Activated T-helper 1 cell treated with anti-CD3 and anti-CD28 coated beads, Interleukin-12 subunit alpha, Interleukin-12 subunit beta, Interleukin-2, Interleukin-4 antibody, amounts not matched to agents 30 ng/mL and 10 ng/mL and 1 ng/mL, durations not matched to agents 14 hours and 24 hours and 36 hours (primary cell): ENCODE measurements around the gene E2F4. TPM values are rescaled to one million over a fixed set of nuclear protein-coding genes. Genes with fewer than 3 reads are reported as not detected.
A peak's percentile ranks its signal among the peaks of the same experiment; 100 is the strongest.

ENCODE experiments used
- DNase-seq: peaks from one replicate; pipeline ENCODE4 v3.0.0; 2021; ENCODE audit warnings: low spot score
- H3K27ac Mint-ChIP-seq: one replicate; pipeline ENCODE4 v1.8.0; 2021; ENCODE audit warnings: mild to moderate bottlenecking, mixed read lengths
- H3K27me3 Mint-ChIP-seq: one replicate; pipeline ENCODE4 v1.8.0; 2022; ENCODE audit warnings: mild to moderate bottlenecking, moderate library complexity, mixed read lengths; ENCODE audit not compliant: insufficient read depth
- H3K36me3 Mint-ChIP-seq: one replicate; pipeline ENCODE4 v1.8.0; 2021; ENCODE audit warnings: low read depth, mixed read lengths
- H3K4me1 Mint-ChIP-seq: one replicate; pipeline ENCODE4 v1.8.0; 2021; ENCODE audit warnings: low read depth, mixed read lengths
- H3K4me3 Mint-ChIP-seq: one replicate; pipeline ENCODE4 v1.8.0; 2021; ENCODE audit warnings: mild to moderate bottlenecking, moderate library complexity, mixed read lengths
- H3K9me3 Mint-ChIP-seq: one replicate; pipeline ENCODE4 v1.8.0; 2021; ENCODE audit warnings: mixed read lengths
- intact Hi-C: fragments of 100-400 bp; cut with micrococcal nuclease; formaldehyde crosslinking; loops from one replicate; pipeline ENCODE4 v1.15.1; 2024
- total RNA-seq: library from RNA; stranded (reverse); gene quantifications from 2 replicates; pipeline ENCODE4 v1.2.3, GENCODE V29; 2022

E2F4 gene
- total RNA-seq, 1 donor from 2014 or later: 181 TPM

- Mint-ChIP-seq H3K27ac (no peak overlapping the region), H3K36me3 (peaks cover 5% of the 10 kb centered on the region), H3K27me3 (peaks cover 11% of the 10 kb centered on the region), H3K4me3 (no peak overlapping the region), H3K4me1 (peaks cover 20% of the 10 kb centered on the region), H3K9me3 (no peaks in the 10 kb centered on the region)
- intact Hi-C loops: no loop called here
- no peak for DNase-seq
These were observed 23.8 kb downstream of the E2F4 start for GRCh38 chr16:67215706-67216105.

GRCh38 chr16:67216612-67217490 lies 24.9 kb downstream of the E2F4 start:
- peaks cover 20% of the 10 kb centered on the region for H3K4me1 Mint-ChIP-seq
- intact Hi-C loops: no loop called here
- no peaks in the 10 kb centered on the region for H3K9me3 Mint-ChIP-seq
- no peak for DNase-seq
- H3K4me3 Mint-ChIP-seq: no peak overlapping the region
- no peak overlapping the region for H3K27ac Mint-ChIP-seq
- peaks cover 5% of the 10 kb centered on the region for H3K36me3 Mint-ChIP-seq
- peaks cover 11% of the 10 kb centered on the region for H3K27me3 Mint-ChIP-seq

GRCh38 chr16:67223992-67224391 lies 32.0 kb downstream of the E2F4 start:
- intact Hi-C loops: no loop called here
- H3K27ac Mint-ChIP-seq: peak overlapping the region; percentile 11
- DNase-seq: no peak
- peaks cover 43% of the 10 kb centered on the region for H3K4me1 Mint-ChIP-seq
- no peaks in the 10 kb centered on the region for H3K27me3 Mint-ChIP-seq
- H3K9me3 Mint-ChIP-seq: no peaks in the 10 kb centered on the region
- peaks cover 14% of the 10 kb centered on the region for H3K36me3 Mint-ChIP-seq
- no peak overlapping the region for H3K4me3 Mint-ChIP-seq

GRCh38 chr16:67226295-67226803 lies 34.4 kb downstream of the E2F4 start:
- Mint-ChIP-seq H3K27me3 (no peaks in the 10 kb centered on the region), H3K36me3 (peaks cover 27% of the 10 kb centered on the region), H3K27ac (peak overlapping the region; percentile 94), H3K4me1 (peaks cover 43% of the 10 kb centered on the region), H3K4me3 (peak overlapping the region; percentile 98), H3K9me3 (no peaks in the 10 kb centered on the region)
- DNase-seq: no peak
- intact Hi-C loops: loop anchor here (1.0 to 5.0 kb wide), 7 partner anchors 10 to 620 kb away; partner anchors contain the start of genes ACD, E2F4, NUTF2 and PARD6A

- Mint-ChIP-seq H3K27ac (peak within 1 kb of the TSS; percentile 94), H3K36me3 (peaks cover 27% of the 10 kb centered on the region), H3K9me3 (no peaks in the 10 kb centered on the region), H3K27me3 (no peaks in the 10 kb centered on the region), H3K4me3 (peak within 1 kb of the TSS; percentile 98), H3K4me1 (peaks cover 43% of the 10 kb centered on the region)
- peak; percentile 99 for DNase-seq
- intact Hi-C loops: loop anchor here (1.0 to 5.0 kb wide), 10 partner anchors 9 to 619 kb away; partner anchors contain the start of genes ACD, ATP6V0D1, E2F4 and MATCAP1
These were observed 35.0 kb downstream of the E2F4 start, which contains the start of gene TMEM208 for GRCh38 chr16:67226804-67227566. Gene TMEM208 (plus strand): TSS chr16:67227130. CDS start chr16:67227219, 89 bp downstream.

GRCh38 chr16:67227567-67227921 lies 35.6 kb downstream of the E2F4 start:
- H3K36me3 Mint-ChIP-seq: peaks cover 27% of the 10 kb centered on the region
- no peak for DNase-seq
- intact Hi-C loops: loop anchor here (1.0 to 5.0 kb wide), 5 partner anchors 17 to 435 kb away; partner anchors contain the start of genes ACD, ATP6V0D1, MATCAP1 and PARD6A
- no peaks in the 10 kb centered on the region for H3K9me3 Mint-ChIP-seq
- H3K4me1 Mint-ChIP-seq: peaks cover 43% of the 10 kb centered on the region
- H3K27me3 Mint-ChIP-seq: no peaks in the 10 kb centered on the region
- H3K27ac Mint-ChIP-seq: peak overlapping the region; percentile 94
- peak overlapping the region; percentile 98 for H3K4me3 Mint-ChIP-seq

- peaks cover 43% of the 10 kb centered on the region for H3K4me1 Mint-ChIP-seq
- intact Hi-C loops: loop anchor here (5.0 kb wide), 1 partner anchor 434 kb away; the partner anchor contains the start of genes ACD and PARD6A
These were observed 36.3 kb downstream of the E2F4 start for GRCh38 chr16:67228034-67228785.

GRCh38 chr16:67228905-67229304 lies 37.0 kb downstream of the E2F4 start:
- Mint-ChIP-seq H3K27me3 (no peaks in the 10 kb centered on the region), H3K36me3 (peaks cover 32% of the 10 kb centered on the region), H3K27ac (no peak overlapping the region), H3K4me1 (peaks cover 36% of the 10 kb centered on the region), H3K9me3 (no peaks in the 10 kb centered on the region), H3K4me3 (peak overlapping the region; percentile 71)
- no peak for DNase-seq
- intact Hi-C loops: loop anchor here (5.0 kb wide), 1 partner anchor 433 kb away; the partner anchor contains the start of genes ACD and PARD6A

More at GRCh38 chr16:67228034-67228785, 36.3 kb downstream of the E2F4 start:
- DNase-seq: no peak
- Mint-ChIP-seq H3K27ac (peak overlapping the region; percentile 94), H3K36me3 (peaks cover 29% of the 10 kb centered on the region), H3K27me3 (no peaks in the 10 kb centered on the region), H3K4me3 (peak overlapping the region; percentile 98), H3K9me3 (no peaks in the 10 kb centered on the region)

GRCh38 chr16:67229906-67230808 lies 38.2 kb downstream of the E2F4 start:
- Mint-ChIP-seq H3K27ac (no peak overlapping the region), H3K4me1 (peaks cover 24% of the 10 kb centered on the region), H3K27me3 (no peaks in the 10 kb centered on the region), H3K4me3 (no peak overlapping the region), H3K9me3 (no peaks in the 10 kb centered on the region), H3K36me3 (peaks cover 36% of the 10 kb centered on the region)
- DNase-seq: no peak
- intact Hi-C loops: loop anchor here (5.0 kb wide), 1 partner anchor 432 kb away; the partner anchor contains the start of genes ACD and PARD6A

- intact Hi-C loops: no loop called here
- H3K4me1 Mint-ChIP-seq: peaks cover 15% of the 10 kb centered on the region
- H3K9me3 Mint-ChIP-seq: no peaks in the 10 kb centered on the region
- peaks cover 38% of the 10 kb centered on the region for H3K36me3 Mint-ChIP-seq
- H3K27ac Mint-ChIP-seq: no peak overlapping the region
- DNase-seq: no peak
- H3K4me3 Mint-ChIP-seq: no peak overlapping the region
- no peaks in the 10 kb centered on the region for H3K27me3 Mint-ChIP-seq
These were observed 39.1 kb downstream of the E2F4 start for GRCh38 chr16:67230809-67231660.

GRCh38 chr16:67233596-67233995 lies 41.6 kb downstream of the E2F4 start:
- Mint-ChIP-seq H3K9me3 (no peaks in the 10 kb centered on the region), H3K4me1 (no peaks in the 10 kb centered on the region), H3K27me3 (no peaks in the 10 kb centered on the region), H3K27ac (no peak overlapping the region), H3K36me3 (peaks cover 37% of the 10 kb centered on the region), H3K4me3 (no peak overlapping the region)
- intact Hi-C loops: no loop called here
- no peak for DNase-seq
